Colon (tissue), 2 donors: ENCODE measurements around the gene NOC2L.

Experiments used
- FAIRE-seq: peaks from 2 replicates; lab custom pipeline; 2012; peaks lifted over from hg19 to GRCh38; lab: Jason Lieb, UNC
- donor health status: control.
- donor health status: control.

Gene NOC2L

GRCh38 chr1:915295-916172 is 43.5 kb downstream of the NOC2L start:
- FAIRE-seq, result no peak

DNA sequence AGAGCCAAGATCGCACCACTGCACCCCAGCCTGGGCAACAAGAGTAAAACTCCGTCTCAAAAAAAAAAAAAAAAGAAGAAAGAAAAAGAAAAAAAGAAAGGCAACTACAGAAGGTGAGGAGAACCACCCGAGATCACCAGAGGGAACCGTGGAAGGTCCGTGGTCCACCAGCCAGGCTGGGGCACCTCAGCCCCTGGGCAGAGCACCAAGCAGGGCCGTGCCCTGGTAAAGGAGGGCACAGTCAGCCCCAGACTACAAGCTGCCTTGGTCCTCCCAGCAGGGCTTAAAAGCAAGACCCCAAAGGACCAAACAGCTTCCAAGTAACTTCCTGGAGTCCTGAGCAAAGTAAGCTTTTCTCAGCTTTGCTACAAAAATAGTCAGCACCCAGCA is 44.2 kb downstream of the NOC2L start:
- FAIRE-seq, result no peak

GRCh38 chr1:914131-914890 is 44.7 kb downstream of the NOC2L start:
- FAIRE-seq, result no peak

- no peak for FAIRE-seq
These were observed 45.4 kb downstream of the NOC2L start for GRCh38 chr1:913491-914130.

DNA sequence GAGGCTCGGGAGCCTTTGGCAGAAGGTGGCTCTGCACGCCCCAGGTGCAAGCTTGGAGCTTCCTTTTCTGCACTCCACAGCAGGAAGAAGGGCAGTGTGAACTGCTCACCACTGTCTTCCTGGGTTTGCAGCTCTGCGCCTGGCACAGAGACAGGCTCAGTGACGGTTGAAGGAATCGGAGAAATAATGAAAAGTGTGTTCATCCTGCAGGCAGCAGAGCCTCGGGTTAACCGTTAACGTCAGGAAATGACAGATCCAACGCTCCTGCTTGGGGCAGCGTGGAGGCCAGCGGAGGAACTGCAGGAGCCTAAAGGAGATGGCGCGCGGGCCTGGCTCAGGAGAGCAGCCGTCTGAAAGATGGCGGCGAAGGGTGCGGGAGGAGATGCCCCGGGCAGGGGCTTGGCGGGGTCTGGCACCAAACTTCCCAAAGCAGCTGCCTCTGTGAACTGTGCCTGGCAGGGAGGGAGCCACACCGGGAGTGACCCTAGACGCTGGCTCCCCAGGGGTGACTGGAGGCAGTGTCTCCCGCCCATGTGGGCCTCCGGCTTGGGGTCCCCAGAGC is 46.2 kb downstream of the NOC2L start:
- no peak for FAIRE-seq

- FAIRE-seq, result no peak
These were observed 46.9 kb downstream of the NOC2L start for GRCh38 chr1:911875-912739.

- no peak for FAIRE-seq
These were observed 48.0 kb downstream of the NOC2L start for GRCh38 chr1:910881-911721.

- FAIRE-seq, result no peak
These were observed 48.7 kb downstream of the NOC2L start for GRCh38 chr1:910311-910880.

- FAIRE-seq, result no peak
These were observed 49.2 kb downstream of the NOC2L start for GRCh38 chr1:909861-910310.

DNA sequence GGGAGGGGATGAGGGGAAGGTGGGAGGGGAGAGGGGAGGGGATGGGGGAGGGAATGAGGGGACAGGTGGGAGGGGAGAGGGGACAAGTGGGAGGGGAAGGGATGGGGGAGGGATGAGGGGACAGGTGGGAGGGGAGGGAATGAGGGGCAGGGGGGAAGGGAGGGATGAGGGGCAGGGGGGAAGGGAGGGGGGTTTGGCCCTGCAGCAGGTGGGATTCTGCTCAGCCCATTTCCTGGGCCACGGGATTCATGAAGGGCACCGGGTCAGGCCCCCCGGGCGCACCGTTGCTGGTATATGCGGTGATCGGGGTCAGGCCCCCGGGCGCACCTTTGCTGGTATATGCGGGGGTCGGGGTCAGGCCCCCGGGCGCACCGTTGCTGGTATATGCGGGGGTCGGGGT is 50.4 kb downstream of the NOC2L start:
- FAIRE-seq, result no peak

DNA sequence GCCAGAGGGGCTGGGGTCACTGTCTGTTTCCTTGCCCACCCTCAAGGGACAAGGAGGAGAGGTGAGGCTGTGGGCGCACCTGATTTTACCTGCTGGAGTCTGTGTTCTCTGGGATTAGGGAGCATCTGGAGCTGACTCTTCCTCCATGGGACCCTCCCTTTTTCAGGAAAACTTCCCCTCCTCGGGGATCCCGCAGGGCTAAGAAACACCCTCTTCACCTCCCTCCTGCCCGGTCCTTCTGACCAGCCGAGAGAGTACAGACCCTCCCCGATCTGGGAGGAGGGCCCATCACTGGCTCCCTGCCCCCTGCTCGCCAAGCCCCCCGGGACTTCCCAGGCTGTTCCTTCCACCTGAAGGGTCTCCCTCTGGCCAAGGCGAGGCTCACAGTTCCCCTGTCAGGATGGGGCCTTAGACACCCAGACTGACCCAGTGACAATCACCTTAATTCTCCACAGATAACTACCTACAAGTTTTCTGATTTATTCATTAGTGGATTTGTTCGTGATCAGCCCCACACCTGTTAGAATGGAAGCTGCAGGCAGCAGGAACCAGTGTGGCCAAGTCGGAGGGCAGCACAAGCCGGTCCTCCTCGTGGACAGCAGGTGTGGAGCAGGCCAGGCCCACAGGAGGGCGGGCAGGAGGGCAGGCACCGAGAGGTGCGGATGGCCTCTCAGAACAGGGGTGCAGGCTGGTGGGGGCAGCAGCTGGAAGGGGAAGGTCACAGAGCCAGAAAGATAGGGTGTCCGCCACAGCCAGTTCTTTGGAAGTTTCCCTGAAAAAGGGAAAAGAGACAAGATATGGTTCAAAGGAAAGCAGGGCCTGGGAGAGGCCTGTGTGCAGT is 51.2 kb downstream of the NOC2L start:
- no peak for FAIRE-seq

GRCh38 chr1:906600-907420 is 52.2 kb downstream of the NOC2L start:
- FAIRE-seq, result no peak

DNA sequence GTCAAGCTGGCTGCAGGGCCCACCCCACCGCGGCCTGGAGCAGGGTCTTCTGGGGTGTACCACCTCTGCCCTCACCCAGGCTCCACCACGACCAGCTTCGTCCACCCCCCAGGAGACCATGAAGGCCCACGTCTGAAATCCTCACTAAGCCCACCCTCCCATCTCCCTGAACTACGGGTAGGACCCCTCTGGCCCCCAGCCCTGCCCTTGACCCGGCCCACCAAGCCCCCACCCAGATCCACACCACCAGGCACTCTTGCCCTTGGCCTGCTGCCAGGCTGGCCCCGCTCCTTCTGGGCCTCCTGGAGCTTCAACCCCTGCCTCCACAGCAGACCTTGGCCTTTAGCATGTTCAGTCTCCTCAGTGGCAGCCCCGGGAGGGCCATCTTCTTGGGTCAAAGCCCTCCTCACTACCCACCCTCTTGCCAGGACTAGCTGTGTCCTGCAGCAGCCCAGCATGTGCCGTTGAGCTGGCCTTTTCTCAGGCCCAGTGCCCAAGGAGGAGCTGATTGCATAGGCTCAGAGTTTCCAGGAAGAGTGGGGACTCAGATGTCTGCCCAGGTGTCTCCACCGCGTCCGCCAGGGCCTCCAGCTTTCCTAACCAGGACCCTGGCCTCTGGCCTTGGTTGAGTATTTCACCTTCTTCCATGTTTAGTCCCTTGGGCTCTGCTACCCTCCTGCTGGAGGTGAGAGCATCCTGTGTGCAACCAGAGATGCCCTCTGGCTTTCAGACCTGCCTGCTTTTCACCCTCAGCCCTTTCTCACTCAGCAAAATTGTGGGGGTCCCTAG is 53.1 kb downstream of the NOC2L start:
- FAIRE-seq, result no peak

GRCh38 chr1:905071-905749 is 53.8 kb downstream of the NOC2L start:
- FAIRE-seq, result no peak

GRCh38 chr1:904310-904950 is 54.6 kb downstream of the NOC2L start:
- FAIRE-seq, result no peak

- no peak for FAIRE-seq
These were observed 55.3 kb downstream of the NOC2L start for GRCh38 chr1:903721-904271.
